SK-N-MC (cell line): ENCODE results near the gene JAZF1.

ENCODE experiments used
- DNase-seq: peaks from one replicate; pipeline ENCODE4 v3.0.0-alpha.2; 2011; ENCODE audit warnings: low read depth, low spot score
- H3K27ac ChIP-seq: fragments of 200-600 bp; sonication (generic); 2 replicates; pipeline ENCODE4 v1.5.1; 2016; ENCODE audit warnings: mixed run types
- H3K36me3 ChIP-seq: fragments of 200-600 bp; sonication (generic); 2 replicates; pipeline ENCODE4 v1.6.1; 2017; ENCODE audit warnings: antibody characterized with exemption, low read length, mixed read lengths; ENCODE audit not compliant: insufficient read depth
- H3K4me3 ChIP-seq: fragments of 200-600 bp; sonication (generic); 2 replicates; pipeline ENCODE4 v1.5.1; 2016
- H3K9ac ChIP-seq: fragments of 200-600 bp; sonication (generic); 2 replicates; pipeline ENCODE4 v1.8.0; 2017; ENCODE audit warnings: mixed run types, mixed read lengths; ENCODE audit not compliant: insufficient read length
- H3K9me3 ChIP-seq: fragments of 200-600 bp; sonication (generic); 2 replicates; pipeline ENCODE4 v1.6.1; 2017; ENCODE audit warnings: low read depth, mild to moderate bottlenecking, antibody characterized with exemption, low read length, moderate library complexity, mixed read lengths
- EZH2 ChIP-seq: fragments of 200-600 bp; sonication (generic); IDR thresholded peaks from one replicate; pipeline ENCODE4 v1.6.1; 2017; ENCODE audit warnings: antibody characterized with exemption
- FOXP2 ChIP-seq: optimal IDR thresholded peaks from 2 replicates; pipeline ENCODE3; 2011; ENCODE audit warnings: mild to moderate bottlenecking, moderate library complexity; ENCODE audit not compliant: insufficient read depth; ENCODE audit errors: extremely low read length, control extremely low read depth
- POLR2AphosphoS5 ChIP-seq: IDR thresholded peaks from 2 replicates; pipeline ENCODE4 v1.6.1; 2012; ENCODE audit warnings: mild to moderate bottlenecking, low read depth, low read length, borderline replicate concordance

JAZF1 gene

GRCh38 chr7:28142650-28143049, 37.9 kb downstream of the JAZF1 start:
- H3K9me3 ChIP-seq = no peaks in the 10 kb centered on the region
- no peak overlapping the region for H3K9ac ChIP-seq
- no peak overlapping the region for H3K4me3 ChIP-seq
- DNase-seq = no peak
- H3K36me3 ChIP-seq = no peaks in the 10 kb centered on the region
- H3K27ac ChIP-seq = no peak overlapping the region
- TF ChIP-seq EZH2 = no peak
- TF ChIP-seq POLR2AphosphoS5 = no peak
- no peak for TF ChIP-seq FOXP2

GRCh38 chr7:28140979-28141378, 39.6 kb downstream of the JAZF1 start:
- TF ChIP-seq EZH2 = no peak
- no peak for TF ChIP-seq POLR2AphosphoS5
- TF ChIP-seq FOXP2 = no peak
- Histone ChIP-seq H3K9me3 (no peaks in the 10 kb centered on the region), H3K27ac (no peak overlapping the region), H3K9ac (no peak overlapping the region), H3K4me3 (no peak overlapping the region), H3K36me3 (no peaks in the 10 kb centered on the region)
- DNase-seq = no peak

GRCh38 chr7:28138837-28139236, 41.8 kb downstream of the JAZF1 start:
- TF ChIP-seq FOXP2 (no peak), POLR2AphosphoS5 (no peak), EZH2 (no peak)
- no peak for DNase-seq
- Histone ChIP-seq H3K36me3 (no peaks in the 10 kb centered on the region), H3K9me3 (no peaks in the 10 kb centered on the region), H3K9ac (no peak overlapping the region), H3K27ac (no peak overlapping the region), H3K4me3 (no peak overlapping the region)

- no peak overlapping the region for H3K27ac ChIP-seq
- H3K36me3 ChIP-seq = no peaks in the 10 kb centered on the region
- TF ChIP-seq FOXP2 (no peak), EZH2 (no peak), POLR2AphosphoS5 (no peak)
- H3K4me3 ChIP-seq = no peak overlapping the region
- H3K9me3 ChIP-seq = no peaks in the 10 kb centered on the region
- no peak overlapping the region for H3K9ac ChIP-seq
- DNase-seq = no peak
These were observed 43.1 kb downstream of the JAZF1 start for GRCh38 chr7:28137463-28137862.

GRCh38 chr7:28136885-28137284, 43.7 kb downstream of the JAZF1 start:
- TF ChIP-seq POLR2AphosphoS5 (no peak), EZH2 (no peak), FOXP2 (no peak)

GRCh38 chr7:28136420-28136819, 44.2 kb downstream of the JAZF1 start:
- Histone ChIP-seq H3K4me3 (no peak overlapping the region), H3K36me3 (no peaks in the 10 kb centered on the region), H3K9me3 (no peaks in the 10 kb centered on the region), H3K9ac (no peak overlapping the region), H3K27ac (no peak overlapping the region)
- no peak for DNase-seq
- no peak for TF ChIP-seq FOXP2
- TF ChIP-seq EZH2 = no peak
- TF ChIP-seq POLR2AphosphoS5 = no peak

More at GRCh38 chr7:28136885-28137284, 43.7 kb downstream of the JAZF1 start:
- no peaks in the 10 kb centered on the region for H3K36me3 ChIP-seq
- no peaks in the 10 kb centered on the region for H3K9me3 ChIP-seq
- no peak overlapping the region for H3K9ac ChIP-seq
- DNase-seq = no peak
- no peak overlapping the region for H3K4me3 ChIP-seq
- H3K27ac ChIP-seq = no peak overlapping the region

- Histone ChIP-seq H3K9ac (no peak overlapping the region), H3K4me3 (no peak overlapping the region), H3K27ac (no peak overlapping the region), H3K36me3 (no peaks in the 10 kb centered on the region), H3K9me3 (no peaks in the 10 kb centered on the region)
- no peak for DNase-seq
- no peak for TF ChIP-seq FOXP2
- TF ChIP-seq EZH2 = no peak
- no peak for TF ChIP-seq POLR2AphosphoS5
These were observed 44.8 kb downstream of the JAZF1 start for GRCh38 chr7:28135760-28136159.

- H3K27ac ChIP-seq = no peak overlapping the region
- TF ChIP-seq EZH2 (no peak), POLR2AphosphoS5 (no peak), FOXP2 (no peak)
- H3K4me3 ChIP-seq = no peak overlapping the region
- no peak for DNase-seq
- no peaks in the 10 kb centered on the region for H3K36me3 ChIP-seq
- H3K9ac ChIP-seq = no peak overlapping the region
- H3K9me3 ChIP-seq = no peaks in the 10 kb centered on the region
These were observed 45.3 kb downstream of the JAZF1 start for GRCh38 chr7:28135315-28135714.

GRCh38 chr7:28133872-28134271, 46.7 kb downstream of the JAZF1 start:
- Histone ChIP-seq H3K4me3 (no peak overlapping the region), H3K36me3 (no peaks in the 10 kb centered on the region), H3K27ac (no peak overlapping the region), H3K9me3 (no peaks in the 10 kb centered on the region), H3K9ac (no peak overlapping the region)
- TF ChIP-seq FOXP2 (no peak), EZH2 (no peak), POLR2AphosphoS5 (no peak)
- DNase-seq = no peak
